Smooth muscle cell (in vitro differentiated cells): ENCODE data around the gene USB1. TPM values are rescaled to one million over a fixed set of nuclear protein-coding genes. Genes with fewer than 3 reads are reported as not detected.

Source experiments
- DNase-seq: peaks from one replicate; lab custom pipeline; 2025; ENCODE audit not compliant: unreplicated experiment; lab: John Stamatoyannopoulos, UW
- H2AFZ ChIP-seq: fragments of 200-600 bp; sonication (generic); 2 replicates; pipeline ENCODE4 v1.6.0; 2016; ENCODE audit warnings: antibody characterized with exemption, low read depth, mild to moderate bottlenecking
- H3F3A ChIP-seq: fragments of 200-600 bp; sonication (generic); 2 replicates; pipeline ENCODE4 v1.6.0; 2017; ENCODE audit warnings: antibody characterized with exemption, low read depth
- H3K27ac ChIP-seq: fragments of 200-600 bp; sonication (generic); 2 replicates; pipeline ENCODE4 v1.5.1; 2016; ENCODE audit warnings: low read depth, mild to moderate bottlenecking
- H3K27me3 ChIP-seq: fragments of 200-600 bp; sonication (generic); 2 replicates; pipeline ENCODE4 v1.6.1; 2016; ENCODE audit warnings: low read depth, mild to moderate bottlenecking
- H3K36me3 ChIP-seq: fragments of 200-600 bp; sonication (generic); 2 replicates; pipeline ENCODE4 v1.5.1; 2016; ENCODE audit warnings: low read depth
- H3K4me1 ChIP-seq: fragments of 200-600 bp; sonication (generic); 2 replicates; pipeline ENCODE4 v1.5.1; 2016; ENCODE audit warnings: low read depth
- H3K4me2 ChIP-seq: fragments of 200-600 bp; sonication (generic); 2 replicates; pipeline ENCODE4 v1.6.0; 2016; ENCODE audit warnings: mild to moderate bottlenecking
- H3K4me3 ChIP-seq: fragments of 200-600 bp; sonication (generic); 2 replicates; pipeline ENCODE4 v1.5.1; 2016; ENCODE audit warnings: mild to moderate bottlenecking
- H3K79me2 ChIP-seq: fragments of 200-600 bp; sonication (generic); 2 replicates; pipeline ENCODE4 v1.6.0; 2016; ENCODE audit warnings: low read depth, mild to moderate bottlenecking
- H3K9ac ChIP-seq: fragments of 200-600 bp; sonication (generic); 2 replicates; pipeline ENCODE4 v1.6.0; 2016; ENCODE audit warnings: low read depth
- H3K9me3 ChIP-seq: fragments of 200-600 bp; sonication (generic); replicated peaks from 2 replicates; pipeline ENCODE4 v1.5.1; 2016; ENCODE audit warnings: low read depth
- H4K20me1 ChIP-seq: fragments of 200-600 bp; sonication (generic); 2 replicates; pipeline ENCODE4 v1.6.0; 2016; ENCODE audit warnings: low read depth
- CTCF ChIP-seq: fragments of 200-600 bp; sonication (generic); IDR thresholded peaks from 2 replicates; pipeline ENCODE4 v1.5.1; 2017; ENCODE audit warnings: borderline replicate concordance, mild to moderate bottlenecking, antibody characterized with exemption; ENCODE audit not compliant: insufficient read depth, poor library complexity, severe bottlenecking
- WGBS: methylation state at CpG from one replicate; pipeline ENCODE4 v1.1.7; 2016; ENCODE audit warnings: low lambda C conversion rate; 5-methylcytosine and 5-hydroxymethylcytosine counted together
- polyA plus RNA-seq: library from polyadenylated mRNA; unstranded; fragments of >200 nt; fragmentation: Nextera tagmentation; extraction: Ambion mirVana; gene quantifications from 2 replicates; pipeline ENCODE4 v1.2.1, GENCODE V29; 2016
- total RNA-seq: library from RNA; depleted of rRNA; stranded (reverse); fragments of >200 nt; gene quantifications from 2 replicates; pipeline ENCODE4 v1.2.3, GENCODE V29; 2014

The USB1 gene
- total and polyA plus RNA-seq, 2 experiments from 2014 or later, result 26.9 to 56.6 TPM

- Histone ChIP-seq H3K27ac (no peak overlapping the region), H4K20me1 (no peaks in the 10 kb centered on the region), H2AFZ (no peak overlapping the region), H3K9ac (no peak overlapping the region), H3K9me3 (no peaks in the 10 kb centered on the region), H3K4me3 (no peak overlapping the region), H3K4me1 (peaks cover 6% of the 10 kb centered on the region), H3K27me3 (no peaks in the 10 kb centered on the region), H3K36me3 (no peaks in the 10 kb centered on the region), H3K79me2 (no peaks in the 10 kb centered on the region), H3K4me2 (no peak overlapping the region), H3F3A (no peaks in the 10 kb centered on the region)
- DNase-seq, result no peak
- 95% methylated on average over 16 of the region's 16 CpGs for WGBS
- TF ChIP-seq CTCF, result no peak
Measured at GRCh38 chr16:58037365-58038057, 36.3 kb downstream of the USB1 start.

- no peak for DNase-seq
Measured at GRCh38 chr16:58038219-58038641, 37.0 kb downstream of the USB1 start.

GRCh38 chr16:58039829-58040495, 38.8 kb downstream of the USB1 start:
- Histone ChIP-seq H3K27ac (no peak overlapping the region), H3K4me3 (no peak overlapping the region), H3F3A (no peaks in the 10 kb centered on the region), H3K36me3 (no peaks in the 10 kb centered on the region), H2AFZ (no peak overlapping the region), H3K27me3 (no peaks in the 10 kb centered on the region), H4K20me1 (no peaks in the 10 kb centered on the region), H3K79me2 (no peaks in the 10 kb centered on the region), H3K9ac (no peak overlapping the region), H3K4me2 (no peak overlapping the region), H3K9me3 (no peaks in the 10 kb centered on the region), H3K4me1 (no peaks in the 10 kb centered on the region)
- no peak for DNase-seq
- WGBS, result 97% methylated on average over 26 of the region's 26 CpGs
- TF ChIP-seq CTCF, result no peak

More at GRCh38 chr16:58038219-58038641, 37.0 kb downstream of the USB1 start:
- Histone ChIP-seq H3K27ac (no peak overlapping the region), H2AFZ (no peak overlapping the region), H3K4me3 (no peak overlapping the region), H4K20me1 (no peaks in the 10 kb centered on the region), H3K4me2 (no peak overlapping the region), H3K27me3 (no peaks in the 10 kb centered on the region), H3K36me3 (no peaks in the 10 kb centered on the region), H3K9ac (no peak overlapping the region), H3K4me1 (no peaks in the 10 kb centered on the region), H3K9me3 (no peaks in the 10 kb centered on the region), H3F3A (no peaks in the 10 kb centered on the region), H3K79me2 (no peaks in the 10 kb centered on the region)
- WGBS, result 94% methylated on average over 19 of the region's 20 CpGs
- no peak for TF ChIP-seq CTCF
